Spleen (tissue), 7 donors: ENCODE results near the gene OPCML.

Experiments used
- POLR2A ChIP-seq, 3 donors: fragments of 450-650 bp; IDR thresholded peaks; one replicate each; pipeline ENCODE4 v1.5.1; 2017; ENCODE audit warnings: antibody characterized with exemption in 3 of 3, mild to moderate bottlenecking in 1 of 3
- TF ChIP-seq, protein P1 (sequence below), 11 experiments: fragments of 200-600 bp in 7 of 11; fragments of 450-650 bp in 4 of 11; sonication (generic) in 4 of 11; IDR thresholded peaks in 8 of 11; conservative IDR thresholded peaks in 3 of 11; 1 replicate in 7 of 11; 2 replicates in 4 of 11; pipeline versions ENCODE4 v1.4.0 to v1.8.0; 2016 to 2021; ENCODE audit warnings: antibody characterized with exemption in 11 of 11, inconsistent platforms in 4 of 11, mild to moderate bottlenecking in 1 of 11
- donor health status: DM: no; HTN: no; CAD: no; lungs with moderate emphysema.
- donor health status: DM: no; HTN: no; CAD: no.
- donor health status: DM: no; HTN: no; CAD: no.

DNA sequence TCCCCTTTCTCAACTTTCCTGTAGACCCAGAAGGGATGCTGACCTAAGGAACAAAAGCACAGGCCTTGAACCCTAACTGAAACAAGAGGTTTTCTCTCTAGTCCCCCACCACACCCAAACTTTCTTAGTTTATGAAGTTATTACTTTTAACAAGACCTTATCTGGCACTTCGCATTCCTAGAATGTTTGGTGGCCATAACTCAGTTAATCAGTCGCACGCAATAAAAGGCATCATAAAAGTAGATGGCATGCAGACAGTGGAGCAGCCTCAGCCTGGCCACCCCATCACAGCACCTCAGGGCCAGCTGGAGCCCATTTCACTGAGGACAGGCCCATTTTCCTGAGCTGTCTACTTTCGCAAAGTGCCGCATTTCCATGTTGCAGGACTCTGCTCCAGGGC lies 301.9 kb downstream of the OPCML start:
- TF ChIP-seq, protein P1, sequence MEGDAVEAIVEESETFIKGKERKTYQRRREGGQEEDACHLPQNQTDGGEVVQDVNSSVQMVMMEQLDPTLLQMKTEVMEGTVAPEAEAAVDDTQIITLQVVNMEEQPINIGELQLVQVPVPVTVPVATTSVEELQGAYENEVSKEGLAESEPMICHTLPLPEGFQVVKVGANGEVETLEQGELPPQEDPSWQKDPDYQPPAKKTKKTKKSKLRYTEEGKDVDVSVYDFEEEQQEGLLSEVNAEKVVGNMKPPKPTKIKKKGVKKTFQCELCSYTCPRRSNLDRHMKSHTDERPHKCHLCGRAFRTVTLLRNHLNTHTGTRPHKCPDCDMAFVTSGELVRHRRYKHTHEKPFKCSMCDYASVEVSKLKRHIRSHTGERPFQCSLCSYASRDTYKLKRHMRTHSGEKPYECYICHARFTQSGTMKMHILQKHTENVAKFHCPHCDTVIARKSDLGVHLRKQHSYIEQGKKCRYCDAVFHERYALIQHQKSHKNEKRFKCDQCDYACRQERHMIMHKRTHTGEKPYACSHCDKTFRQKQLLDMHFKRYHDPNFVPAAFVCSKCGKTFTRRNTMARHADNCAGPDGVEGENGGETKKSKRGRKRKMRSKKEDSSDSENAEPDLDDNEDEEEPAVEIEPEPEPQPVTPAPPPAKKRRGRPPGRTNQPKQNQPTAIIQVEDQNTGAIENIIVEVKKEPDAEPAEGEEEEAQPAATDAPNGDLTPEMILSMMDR (IDR thresholded peaks at IDR 0.05 in 8 of 11, conservative IDR thresholded peaks at IDR 0.05 in 3 of 11): no peak
- no peak for TF ChIP-seq POLR2A (IDR thresholded peaks at IDR 0.05)
